ENCODE data around the gene AMY2B.
"Not testable (repeated sequence)": the region's sequence is repeated elsewhere in the genome, so short reads cannot be mapped to it uniquely, and the experiment has no call there.

The AMY2B gene

GRCh38 chr1:103627436-103627835 is 56.0 kb downstream of the AMY2B start:
- not testable (repeated sequence) for FAIRE-seq
